KMS-11 (cell line): Measurements from ENCODE around the gene CPEB4.

Experiments used
- H2AFZ ChIP-seq: fragments of 200-600 bp; sonication (generic); 2 replicates; pipeline ENCODE4 v1.6.1; 2016; ENCODE audit warnings: antibody characterized with exemption, mixed run types, low read depth
- H3K27ac ChIP-seq: fragments of 200-600 bp; sonication (generic); 2 replicates; pipeline ENCODE4 v1.6.1; 2016; ENCODE audit warnings: mild to moderate bottlenecking, mixed run types
- H3K27me3 ChIP-seq: fragments of 200-600 bp; sonication (generic); 2 replicates; pipeline ENCODE4 v1.6.1; 2017; ENCODE audit warnings: mild to moderate bottlenecking, low read depth, mixed run types, moderate library complexity; ENCODE audit not compliant: insufficient read depth
- H3K36me3 ChIP-seq: fragments of 200-600 bp; sonication (generic); 2 replicates; pipeline ENCODE4 v1.6.1; 2017; ENCODE audit warnings: mild to moderate bottlenecking, mixed run types; ENCODE audit not compliant: insufficient read depth
- H3K4me1 ChIP-seq: fragments of 200-600 bp; sonication (generic); 2 replicates; pipeline ENCODE4 v1.6.1; 2016; ENCODE audit warnings: mild to moderate bottlenecking, low read depth, mixed run types; ENCODE audit not compliant: poor library complexity, severe bottlenecking
- H3K4me2 ChIP-seq: fragments of 200-600 bp; sonication (generic); 2 replicates; pipeline ENCODE4 v1.7.0; 2016; ENCODE audit warnings: mild to moderate bottlenecking, mixed run types
- H3K4me3 ChIP-seq: fragments of 200-600 bp; sonication (generic); IDR thresholded peaks from 2 replicates; pipeline ENCODE4 v1.6.1; 2017; ENCODE audit warnings: low read depth, low read length, mixed read lengths; ENCODE audit not compliant: insufficient read depth
- H3K79me2 ChIP-seq: fragments of 200-600 bp; sonication (generic); 2 replicates; pipeline ENCODE4 v1.6.1; 2016; ENCODE audit warnings: low read depth, mixed run types; ENCODE audit not compliant: insufficient read depth
- H3K9ac ChIP-seq: fragments of 200-600 bp; sonication (generic); 2 replicates; pipeline ENCODE4 v1.6.1; 2016; ENCODE audit warnings: mild to moderate bottlenecking, mixed run types
- H4K20me1 ChIP-seq: fragments of 200-600 bp; sonication (generic); 2 replicates; pipeline ENCODE4 v1.6.1; 2016; ENCODE audit warnings: mild to moderate bottlenecking, mixed run types; ENCODE audit not compliant: insufficient read depth
- TF ChIP-seq, protein P1 (sequence below): fragments of 200-600 bp; sonication (generic); conservative IDR thresholded peaks from 2 replicates; pipeline ENCODE4 v1.6.1; 2017; ENCODE audit warnings: low read depth, mild to moderate bottlenecking, antibody characterized with exemption, low read length, moderate library complexity, mixed read lengths

CPEB4 gene

DNA sequence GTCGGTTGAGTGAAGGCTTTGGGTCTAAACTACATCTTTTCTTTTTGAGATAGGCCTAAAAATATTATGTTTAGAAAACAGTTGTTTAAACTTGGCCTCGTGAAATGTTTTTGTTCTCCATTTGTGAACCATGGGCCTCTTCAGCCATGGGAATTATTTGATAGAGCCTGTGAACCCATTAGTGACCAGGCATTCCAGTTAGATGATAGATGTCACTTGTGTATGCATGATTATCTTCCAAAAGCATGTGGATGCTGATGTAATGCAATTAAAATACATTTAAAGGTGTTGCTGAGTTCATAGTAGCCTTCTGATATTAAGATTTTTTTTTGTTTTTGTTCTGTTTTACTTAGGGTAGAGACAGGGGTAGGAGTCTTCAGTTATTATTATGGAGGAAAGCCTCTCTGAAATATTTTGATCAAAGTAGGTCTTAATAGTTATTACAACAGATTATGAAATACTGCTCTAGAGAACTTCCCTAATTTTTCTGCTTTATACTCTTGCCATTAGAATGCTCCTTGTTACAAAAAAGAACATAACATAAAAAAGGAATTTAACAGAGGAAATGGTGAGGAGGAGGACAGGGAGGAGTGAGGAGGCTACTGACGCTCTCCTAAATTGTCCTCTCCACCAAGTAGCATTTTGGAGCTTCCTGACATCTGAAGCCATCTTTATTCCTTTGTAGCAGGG is 32.9 kb downstream of the CPEB4 start:
- TF ChIP-seq, protein P1, sequence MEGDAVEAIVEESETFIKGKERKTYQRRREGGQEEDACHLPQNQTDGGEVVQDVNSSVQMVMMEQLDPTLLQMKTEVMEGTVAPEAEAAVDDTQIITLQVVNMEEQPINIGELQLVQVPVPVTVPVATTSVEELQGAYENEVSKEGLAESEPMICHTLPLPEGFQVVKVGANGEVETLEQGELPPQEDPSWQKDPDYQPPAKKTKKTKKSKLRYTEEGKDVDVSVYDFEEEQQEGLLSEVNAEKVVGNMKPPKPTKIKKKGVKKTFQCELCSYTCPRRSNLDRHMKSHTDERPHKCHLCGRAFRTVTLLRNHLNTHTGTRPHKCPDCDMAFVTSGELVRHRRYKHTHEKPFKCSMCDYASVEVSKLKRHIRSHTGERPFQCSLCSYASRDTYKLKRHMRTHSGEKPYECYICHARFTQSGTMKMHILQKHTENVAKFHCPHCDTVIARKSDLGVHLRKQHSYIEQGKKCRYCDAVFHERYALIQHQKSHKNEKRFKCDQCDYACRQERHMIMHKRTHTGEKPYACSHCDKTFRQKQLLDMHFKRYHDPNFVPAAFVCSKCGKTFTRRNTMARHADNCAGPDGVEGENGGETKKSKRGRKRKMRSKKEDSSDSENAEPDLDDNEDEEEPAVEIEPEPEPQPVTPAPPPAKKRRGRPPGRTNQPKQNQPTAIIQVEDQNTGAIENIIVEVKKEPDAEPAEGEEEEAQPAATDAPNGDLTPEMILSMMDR = no peak
- no peak overlapping the region for H3K4me2 ChIP-seq
- no peaks in the 10 kb centered on the region for H4K20me1 ChIP-seq
- no peaks in the 10 kb centered on the region for H3K36me3 ChIP-seq
- H3K4me3 ChIP-seq = no peak overlapping the region
- no peaks in the 10 kb centered on the region for H3K27me3 ChIP-seq
- peaks cover 65% of the 10 kb centered on the region for H3K4me1 ChIP-seq
- H3K9ac ChIP-seq = no peak overlapping the region
- H2AFZ ChIP-seq = no peak overlapping the region
- peaks cover 46% of the 10 kb centered on the region; the same call in 1 of the 2 replicates for H3K79me2 ChIP-seq
- H3K27ac ChIP-seq = no peak overlapping the region

DNA sequence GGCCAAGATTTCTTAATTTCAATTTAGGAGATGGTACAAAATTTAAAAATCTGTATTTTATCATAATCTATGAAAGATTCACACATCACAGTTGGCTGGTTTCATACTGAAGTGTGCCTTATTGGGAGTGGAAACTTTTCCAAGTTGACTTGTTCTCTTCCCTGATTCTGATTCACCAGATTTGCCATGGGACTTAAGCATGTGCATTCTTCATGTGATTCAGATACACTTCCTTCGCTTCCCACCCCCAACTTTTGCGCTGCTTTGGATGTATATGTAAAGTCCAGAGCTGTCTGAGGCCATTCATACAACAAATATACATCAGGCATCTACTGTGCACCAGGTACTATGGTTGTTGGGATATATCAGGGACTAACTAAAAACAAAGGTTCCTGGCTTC is 34.4 kb downstream of the CPEB4 start:
- TF ChIP-seq, protein P1 = no peak
- H2AFZ ChIP-seq = no peak overlapping the region
- H3K4me1 ChIP-seq = peaks cover 72% of the 10 kb centered on the region
- no peak overlapping the region for H3K4me3 ChIP-seq
- no peaks in the 10 kb centered on the region for H3K27me3 ChIP-seq
- no peaks in the 10 kb centered on the region for H4K20me1 ChIP-seq
- H3K9ac ChIP-seq = no peak overlapping the region
- peak overlapping the region; percentile 21; the same call in 1 of the 2 replicates for H3K27ac ChIP-seq
- peaks cover 55% of the 10 kb centered on the region; the same call in 1 of the 2 replicates for H3K79me2 ChIP-seq
- H3K36me3 ChIP-seq = no peaks in the 10 kb centered on the region
- H3K4me2 ChIP-seq = peak overlapping the region; percentile 61

GRCh38 chr5:173923218-173924095 is 35.3 kb downstream of the CPEB4 start:
- Histone ChIP-seq H3K27ac (peak overlapping the region; percentile 21; the same call in 1 of the 2 replicates), H2AFZ (no peak overlapping the region), H3K27me3 (no peaks in the 10 kb centered on the region), H4K20me1 (no peaks in the 10 kb centered on the region), H3K4me2 (peak overlapping the region; percentile 61), H3K36me3 (no peaks in the 10 kb centered on the region), H3K9ac (no peak overlapping the region), H3K4me3 (no peak overlapping the region), H3K4me1 (peaks cover 81% of the 10 kb centered on the region), H3K79me2 (peaks cover 55% of the 10 kb centered on the region; the same call in 1 of the 2 replicates)
- TF ChIP-seq, protein P1 = no peak

DNA sequence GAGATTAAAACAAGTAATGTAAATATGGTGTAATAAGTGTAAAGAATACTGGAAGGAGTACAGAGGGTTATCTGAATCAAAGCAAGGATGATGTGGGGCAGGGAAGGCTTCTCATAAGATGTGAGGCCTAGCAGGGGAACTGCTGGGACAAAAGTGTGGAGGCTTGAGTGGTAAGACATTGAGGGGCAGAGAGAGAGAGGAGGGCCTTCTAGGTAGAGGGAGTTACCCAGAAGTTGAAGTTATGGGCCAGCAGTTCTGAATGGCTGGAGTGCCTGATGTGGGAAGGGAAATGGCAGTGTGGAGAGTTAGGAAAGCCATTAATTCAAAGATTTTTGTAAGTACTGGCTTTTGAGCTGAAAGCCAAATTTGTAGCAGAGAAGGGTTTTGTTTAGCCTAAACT is 36.8 kb downstream of the CPEB4 start:
- H3K9ac ChIP-seq = no peak overlapping the region
- H2AFZ ChIP-seq = no peak overlapping the region
- H3K36me3 ChIP-seq = no peaks in the 10 kb centered on the region
- H3K4me1 ChIP-seq = peaks cover 90% of the 10 kb centered on the region
- H4K20me1 ChIP-seq = peaks cover 3% of the 10 kb centered on the region; the same call in 1 of the 2 replicates
- no peaks in the 10 kb centered on the region for H3K27me3 ChIP-seq
- TF ChIP-seq, protein P1 = no peak
- H3K27ac ChIP-seq = peak overlapping the region; percentile 21; the same call in 1 of the 2 replicates
- peaks cover 58% of the 10 kb centered on the region; the same call in 1 of the 2 replicates for H3K79me2 ChIP-seq
- H3K4me3 ChIP-seq = no peak overlapping the region
- peak overlapping the region; percentile 61; the same call in 1 of the 2 replicates for H3K4me2 ChIP-seq
